GM19351 (cell line): Measurements from ENCODE around the gene PARN.

ENCODE experiments used
- ATAC-seq: cut with Tn5 transposase; IDR thresholded peaks from one replicate; pipeline ENCODE4 v1.9.1; 2021; ENCODE audit warnings: mild to moderate bottlenecking, moderate library complexity; ENCODE audit not compliant: unreplicated experiment

PARN gene

DNA sequence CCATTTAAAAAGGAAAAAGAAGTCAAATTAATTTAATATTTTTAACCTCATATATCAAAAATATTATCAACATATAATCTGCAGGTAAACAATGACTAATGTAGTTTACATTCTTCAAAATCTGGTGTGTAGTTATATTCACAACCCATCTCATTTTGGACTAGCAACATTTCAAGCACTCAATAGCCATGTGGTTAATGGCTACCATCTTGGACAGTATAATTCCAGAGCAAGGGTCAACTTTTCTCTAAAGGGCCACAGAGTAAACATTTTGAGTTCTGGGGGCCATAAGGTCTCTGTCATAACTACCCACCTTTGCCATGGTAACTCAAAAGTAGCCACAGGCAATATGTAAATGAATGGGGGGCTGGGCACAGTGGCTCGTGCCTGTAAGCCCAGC lies 153.9 kb downstream of the PARN start:
- no peak for ATAC-seq

DNA sequence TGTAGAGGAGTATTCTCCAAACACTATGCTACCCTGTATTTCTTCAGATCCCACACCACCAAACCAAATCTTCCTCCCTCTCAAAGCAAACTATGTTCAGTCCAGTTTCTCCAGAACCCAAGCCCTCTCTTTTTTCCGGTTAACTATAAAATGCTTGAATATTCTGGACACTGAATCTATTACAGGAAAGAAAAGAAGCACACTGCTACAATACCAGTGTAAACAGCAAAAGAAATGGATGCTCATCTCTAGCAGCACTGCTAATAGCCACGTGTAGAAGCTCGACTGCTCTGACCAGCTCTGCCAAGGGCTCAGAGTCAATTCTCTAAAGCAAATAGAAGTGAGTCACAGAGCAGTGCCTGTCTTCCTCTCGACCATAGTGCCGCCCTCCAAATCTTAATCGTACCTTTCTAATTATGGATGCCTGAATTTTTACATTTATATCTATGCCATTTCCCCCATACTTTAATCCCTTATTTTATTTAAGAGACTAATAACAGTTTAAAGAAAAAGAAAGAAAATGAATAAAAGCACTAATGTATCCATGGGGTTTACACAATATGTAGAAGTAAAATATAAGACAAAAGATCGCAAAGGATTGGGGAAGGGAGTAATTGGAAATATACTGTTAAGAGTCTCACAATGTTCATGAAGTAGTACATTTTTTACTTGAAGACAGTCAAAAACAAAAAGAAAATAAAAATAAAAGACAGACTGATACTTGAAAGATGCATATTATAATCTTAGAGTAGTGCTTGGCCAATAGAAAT lies 154.5 kb downstream of the PARN start:
- no peak for ATAC-seq

DNA sequence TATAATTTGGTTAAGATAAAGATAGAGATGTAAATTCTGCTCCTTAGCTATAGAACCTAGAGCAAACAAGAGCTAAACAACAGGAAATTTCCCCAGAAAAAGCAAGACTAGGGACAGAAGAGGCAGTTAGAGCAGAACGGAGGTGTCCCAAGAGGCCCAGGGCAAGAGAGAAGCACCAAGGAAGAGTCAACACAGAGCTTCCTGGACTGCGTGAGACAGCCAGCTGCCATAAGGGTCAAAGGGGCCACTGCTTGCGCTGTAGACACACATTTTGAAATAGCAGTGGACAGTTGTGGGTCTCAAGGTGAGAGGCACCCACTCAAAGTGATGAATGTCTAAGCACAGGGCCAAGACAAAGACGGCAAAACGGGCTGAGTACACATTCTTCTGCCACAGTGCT lies 156.6 kb downstream of the PARN start:
- ATAC-seq = no peak

DNA sequence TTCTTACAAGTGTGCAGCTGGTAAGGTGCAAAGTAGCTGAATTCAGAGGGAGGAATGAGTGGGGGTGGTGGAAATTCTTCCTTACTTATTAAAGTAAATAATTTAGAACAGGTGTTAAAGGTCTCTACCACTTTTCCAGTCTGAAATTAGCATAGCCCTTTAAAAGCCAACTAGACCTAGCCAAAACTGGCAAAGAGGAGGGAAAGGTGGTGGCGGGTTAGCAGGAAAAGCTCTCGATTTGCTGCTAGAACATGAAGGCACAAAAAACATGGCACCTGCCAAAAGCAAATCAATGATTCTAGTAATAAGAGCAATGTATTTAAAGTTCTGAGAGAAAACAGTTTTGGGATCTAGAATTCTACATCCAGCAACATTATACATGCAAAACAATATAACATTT lies 157.7 kb downstream of the PARN start:
- ATAC-seq = no peak

DNA sequence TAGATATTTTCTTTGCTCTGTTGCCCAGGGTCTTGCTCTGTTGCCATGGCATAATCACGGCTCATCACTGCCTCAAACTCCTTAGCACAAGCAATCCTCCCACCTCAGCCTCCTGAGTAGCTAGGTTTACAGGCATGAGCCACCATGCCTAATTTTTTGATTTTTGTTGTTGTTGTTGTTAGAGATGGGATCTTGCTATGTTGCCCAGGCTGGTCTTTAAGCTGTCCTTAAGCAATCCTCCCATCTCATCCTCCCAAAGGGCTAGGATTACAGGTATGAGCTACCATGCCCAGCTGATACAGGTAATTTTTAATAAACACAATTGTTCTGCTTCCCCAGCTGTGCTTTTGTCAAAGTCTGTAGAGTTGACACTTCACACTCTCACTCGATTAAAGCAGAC lies 159.3 kb downstream of the PARN start:
- no peak for ATAC-seq

DNA sequence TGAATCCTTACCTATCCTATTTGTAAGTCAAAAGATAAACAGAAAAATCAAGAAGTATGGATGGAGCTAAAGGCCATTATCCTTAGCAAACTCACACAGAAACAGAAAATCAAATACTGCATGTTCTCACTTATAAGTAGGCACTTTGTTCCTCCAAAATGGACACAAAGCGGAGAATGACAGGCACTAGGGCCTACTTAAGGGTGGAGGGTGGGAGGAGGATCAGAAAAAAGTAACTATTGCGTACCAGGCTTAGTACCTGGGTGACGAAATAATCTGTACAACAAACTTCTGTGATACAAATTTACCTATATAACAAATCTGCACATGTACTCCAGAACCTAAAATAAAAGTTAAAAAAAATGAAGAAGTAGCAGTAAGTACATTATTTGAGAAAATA lies 164.3 kb downstream of the PARN start:
- ATAC-seq = no peak

DNA sequence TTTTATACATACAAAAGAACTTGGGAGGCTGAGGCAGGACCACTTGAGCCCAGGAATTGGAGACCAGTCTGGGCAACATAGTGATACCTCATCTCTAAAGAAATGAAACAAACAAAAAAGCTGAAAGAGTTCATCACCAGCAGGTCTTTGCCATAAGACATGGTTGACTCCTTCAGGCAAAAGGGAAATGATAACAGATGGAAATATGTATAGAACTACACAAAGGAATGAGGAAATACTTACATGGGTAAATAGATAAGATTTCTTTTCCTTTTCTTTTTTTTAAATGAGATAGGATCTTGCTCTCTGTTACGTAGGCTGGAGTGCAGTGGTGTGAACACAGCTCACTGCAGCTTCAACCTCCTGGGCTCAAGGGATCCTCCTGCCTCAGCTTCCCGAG lies 165.3 kb downstream of the PARN start:
- no peak for ATAC-seq

DNA sequence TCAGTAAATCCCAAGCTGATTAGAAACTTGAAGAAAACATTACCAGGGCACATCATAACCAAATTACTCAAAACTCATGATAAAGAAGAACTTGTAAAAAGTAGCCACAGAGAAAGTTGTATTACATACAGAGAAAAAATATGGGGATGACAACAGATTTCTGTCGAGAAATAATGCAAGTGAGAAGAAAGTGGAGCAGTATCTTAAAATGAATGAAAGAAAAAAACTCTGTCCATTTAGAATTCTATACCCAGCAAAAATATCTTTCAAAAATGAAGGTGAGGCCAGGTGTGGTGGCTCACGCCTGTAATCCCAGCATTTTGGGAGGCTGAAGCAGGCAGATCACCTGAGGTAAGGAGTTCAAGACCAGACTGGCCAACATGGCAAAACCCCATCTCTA lies 165.9 kb downstream of the PARN start:
- ATAC-seq = no peak

DNA sequence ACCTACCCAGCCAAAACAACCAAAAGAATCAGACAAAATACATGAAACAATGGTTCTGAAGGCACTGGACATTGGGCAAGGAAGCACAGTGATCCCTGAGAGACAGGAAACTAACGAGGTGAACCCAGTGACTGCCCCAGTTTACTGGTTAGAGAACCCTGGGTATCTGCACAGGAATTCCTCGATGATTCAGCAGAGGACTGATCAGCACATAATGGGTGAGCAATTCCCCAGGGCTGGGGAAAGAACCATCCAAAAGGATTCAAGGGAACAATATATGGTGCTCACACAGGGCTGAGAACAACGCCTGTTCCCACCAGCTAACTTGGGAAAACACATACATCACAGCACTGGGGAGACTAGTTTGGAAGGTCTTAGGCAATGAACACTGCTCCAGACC lies 167.2 kb downstream of the PARN start:
- no peak for ATAC-seq

DNA sequence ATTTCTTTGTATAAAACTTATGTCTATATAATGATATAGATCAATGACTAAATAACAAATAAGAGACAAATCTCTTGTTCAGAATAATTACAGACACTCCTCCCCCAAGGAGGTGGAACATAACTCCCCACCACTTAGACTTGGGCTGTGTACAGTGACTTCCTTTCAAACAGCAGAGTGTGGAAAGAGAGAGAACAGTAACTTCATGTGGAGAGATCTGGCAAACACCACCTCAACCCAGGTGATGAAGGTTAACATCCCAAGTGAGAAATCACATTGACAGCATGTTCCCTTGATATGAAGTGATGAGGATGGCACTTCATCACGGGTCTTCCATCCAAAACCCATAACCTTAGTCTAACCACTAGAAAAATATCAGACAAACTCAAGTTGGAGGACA lies 169.3 kb downstream of the PARN start:
- ATAC-seq = no peak

DNA sequence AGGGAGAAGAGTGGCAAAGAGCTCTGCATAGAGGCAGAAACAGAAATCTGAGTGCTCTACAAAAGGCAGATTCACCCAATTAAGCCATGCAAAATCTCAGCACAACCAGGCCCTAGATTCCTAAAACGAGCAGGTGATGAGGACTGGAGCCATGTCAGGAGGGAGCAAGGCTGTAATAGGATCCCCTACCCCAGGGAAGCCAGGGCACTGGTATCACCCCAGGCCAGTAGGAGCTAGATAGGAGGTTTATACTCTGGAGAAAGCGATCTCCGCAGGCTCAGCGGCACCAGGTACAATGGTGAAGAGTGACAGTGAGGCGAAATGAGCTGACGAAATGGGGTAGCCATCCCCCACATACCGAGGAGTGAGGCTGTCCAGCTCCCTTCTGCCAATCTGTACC lies 171.5 kb downstream of the PARN start:
- no peak for ATAC-seq

DNA sequence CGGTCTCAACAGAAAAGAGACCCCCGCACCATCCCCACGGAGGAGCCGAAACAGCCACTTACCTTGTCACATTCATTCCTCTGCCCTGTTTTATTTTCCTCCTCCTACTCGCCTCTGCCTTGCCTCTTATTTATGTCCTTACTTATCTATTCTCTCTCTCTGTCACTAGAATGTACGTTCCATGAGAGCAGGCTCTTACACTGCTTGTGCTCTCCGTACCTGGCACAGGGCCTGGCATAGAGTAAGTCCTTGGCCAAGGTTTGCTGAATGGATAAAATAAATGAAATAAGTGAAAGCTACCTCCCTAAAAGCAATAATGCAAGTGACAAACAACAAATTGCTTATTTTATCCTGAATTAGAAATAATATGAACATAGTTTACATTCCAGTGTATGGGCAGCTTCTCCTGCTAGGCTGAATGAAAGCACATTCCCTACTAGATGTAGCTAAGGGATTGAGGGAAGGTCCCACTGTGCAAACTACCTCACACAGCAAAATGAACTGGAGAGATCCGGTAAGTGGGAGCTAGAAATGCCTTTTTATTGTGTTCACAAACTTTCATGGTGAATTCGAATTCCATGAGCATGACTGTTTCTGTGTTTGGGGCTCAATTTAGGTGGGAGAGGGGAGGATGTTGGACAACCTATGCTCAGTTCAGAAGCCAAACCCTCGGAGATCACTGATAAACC lies 173.1 kb downstream of the PARN start:
- no peak for ATAC-seq

DNA sequence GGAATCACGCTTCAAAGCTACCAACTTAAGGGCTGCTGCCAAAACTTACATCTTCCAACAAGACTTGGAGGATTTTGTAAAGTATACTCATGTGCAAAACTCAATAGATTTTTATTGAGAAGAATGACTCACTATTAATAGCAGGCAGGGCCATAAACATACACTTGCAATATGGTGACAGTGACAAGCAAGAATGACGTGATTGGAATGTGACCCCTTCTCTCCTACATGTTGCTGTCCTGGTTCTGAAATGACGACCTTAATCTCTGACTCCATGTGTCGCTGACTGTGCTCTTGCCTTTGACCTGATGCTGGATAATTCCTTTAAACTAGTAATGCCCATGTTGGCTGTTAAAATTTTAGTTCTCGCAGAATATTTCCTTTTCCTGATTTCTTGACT lies 174.5 kb downstream of the PARN start:
- no peak for ATAC-seq

DNA sequence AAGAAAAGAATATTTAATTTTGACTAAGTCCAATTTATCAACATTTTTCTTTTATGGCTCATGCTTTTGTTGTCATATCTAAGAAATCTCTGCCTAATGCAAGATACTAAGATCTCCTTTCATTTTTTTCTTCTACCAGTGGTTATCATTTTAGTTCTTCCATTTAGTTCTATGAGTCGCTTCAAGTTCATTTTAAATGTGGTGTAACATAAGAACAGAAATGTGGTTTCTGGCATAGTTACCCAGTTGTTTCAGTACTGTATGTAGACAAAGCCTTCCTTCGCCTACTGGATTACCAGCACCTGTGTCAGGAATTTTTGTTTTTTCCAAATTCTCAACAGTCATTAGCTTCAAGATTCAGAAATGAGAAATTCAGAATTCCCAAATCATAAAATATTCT lies 175.7 kb downstream of the PARN start:
- no peak for ATAC-seq

DNA sequence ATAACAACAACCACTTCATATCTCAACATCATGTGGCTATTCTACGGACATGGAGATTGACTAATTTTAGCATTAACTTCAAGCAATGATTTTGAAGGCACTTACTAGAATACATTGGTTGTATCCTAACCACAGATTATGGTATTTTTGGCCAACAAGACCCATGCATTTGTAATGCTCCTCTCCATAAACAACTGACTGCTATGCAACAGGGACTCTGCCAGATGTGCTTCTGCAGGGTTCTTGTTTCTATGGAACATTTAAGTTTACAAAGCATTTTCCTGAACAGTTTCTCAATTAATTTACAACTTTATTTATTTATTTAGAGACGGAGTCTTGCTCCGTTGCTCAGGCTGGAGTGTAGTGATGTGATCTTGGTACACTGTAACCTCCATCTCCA lies 178.0 kb downstream of the PARN start:
- ATAC-seq = no peak

DNA sequence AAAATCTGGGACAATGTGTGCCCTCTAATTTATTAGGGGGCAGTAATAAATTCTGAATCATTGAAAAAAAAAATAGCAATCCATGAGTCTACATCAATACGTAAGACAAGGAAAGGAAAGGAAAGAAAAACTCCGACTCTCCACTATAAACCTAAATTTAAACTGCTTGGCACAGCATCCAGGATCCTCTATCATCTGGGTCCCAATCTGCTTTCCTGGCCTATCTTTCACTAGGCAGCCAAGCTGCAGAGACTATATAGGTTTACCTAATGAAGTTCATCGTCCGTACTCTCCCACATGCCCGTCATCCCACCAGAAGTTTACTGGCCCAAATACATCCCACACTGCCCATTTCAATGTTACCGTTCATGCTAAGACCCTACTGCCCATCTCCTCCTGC lies 179.2 kb downstream of the PARN start:
- ATAC-seq = no peak

DNA sequence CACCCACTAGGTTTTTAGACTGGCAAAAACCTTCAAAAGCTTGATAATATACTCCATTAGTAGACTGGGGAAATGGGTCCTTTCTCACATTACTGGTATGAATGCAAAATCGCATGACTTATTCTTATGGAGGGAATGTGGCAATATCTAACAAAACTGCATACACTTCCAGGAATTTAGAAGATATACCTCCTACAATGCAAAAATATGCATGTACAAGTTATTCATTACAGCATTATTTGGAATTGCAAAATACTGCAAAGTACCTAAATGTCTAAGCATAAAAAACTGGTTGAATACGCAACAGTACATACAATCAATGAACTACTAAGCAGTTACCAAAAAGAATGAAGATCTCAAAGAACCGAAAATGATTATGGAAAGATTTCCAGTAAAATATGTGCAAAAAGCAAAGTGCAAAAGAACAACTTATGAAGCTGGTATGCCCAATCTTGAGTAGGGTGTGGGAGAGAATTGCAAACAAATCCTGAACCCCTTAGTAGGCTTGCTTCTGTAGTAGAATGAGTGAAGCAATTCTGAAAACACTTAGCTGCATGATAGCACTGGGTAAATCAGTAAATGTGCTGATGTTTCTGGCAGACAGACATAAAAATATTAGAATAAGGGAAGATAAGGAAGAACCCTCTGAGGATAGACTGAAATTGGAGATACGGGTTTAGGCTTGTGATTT lies 180.1 kb downstream of the PARN start:
- no peak for ATAC-seq

DNA sequence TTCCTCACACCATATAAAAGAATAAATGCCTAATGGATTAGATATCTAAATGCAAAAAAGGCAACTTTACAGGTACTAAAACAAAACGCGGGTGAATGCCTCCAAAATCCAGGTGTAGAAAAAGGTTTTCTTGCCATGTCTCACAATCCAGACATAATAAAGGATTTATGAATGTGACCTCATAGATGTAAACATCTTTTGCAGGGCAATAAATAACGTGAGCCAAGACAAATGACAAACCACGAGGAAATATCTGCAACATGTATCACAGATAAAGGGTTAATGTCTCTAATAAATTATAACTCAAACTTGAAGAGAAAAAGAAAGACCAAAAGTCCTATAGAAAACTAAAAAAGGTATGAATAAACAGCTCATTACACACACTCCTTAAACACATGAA lies 180.7 kb downstream of the PARN start:
- no peak for ATAC-seq

DNA sequence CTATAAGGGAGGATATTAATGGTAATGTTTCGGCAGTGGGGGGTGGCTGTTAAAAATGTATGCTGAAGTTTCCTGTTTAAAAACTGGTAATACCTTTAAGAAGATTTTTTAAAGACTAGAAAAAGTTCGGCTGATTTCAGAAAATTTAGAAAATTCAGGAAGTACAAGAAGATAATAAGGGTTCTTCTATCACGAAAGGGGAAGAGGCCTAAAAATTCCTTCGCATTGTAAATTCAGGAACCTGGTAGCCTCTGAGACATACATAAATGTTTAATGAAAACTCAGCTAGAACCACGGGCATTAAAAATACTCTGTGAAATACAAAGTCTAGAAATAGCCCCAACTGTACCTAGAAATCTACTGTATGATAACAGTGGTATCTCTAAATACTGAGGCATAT lies 181.2 kb downstream of the PARN start:
- ATAC-seq = no peak

DNA sequence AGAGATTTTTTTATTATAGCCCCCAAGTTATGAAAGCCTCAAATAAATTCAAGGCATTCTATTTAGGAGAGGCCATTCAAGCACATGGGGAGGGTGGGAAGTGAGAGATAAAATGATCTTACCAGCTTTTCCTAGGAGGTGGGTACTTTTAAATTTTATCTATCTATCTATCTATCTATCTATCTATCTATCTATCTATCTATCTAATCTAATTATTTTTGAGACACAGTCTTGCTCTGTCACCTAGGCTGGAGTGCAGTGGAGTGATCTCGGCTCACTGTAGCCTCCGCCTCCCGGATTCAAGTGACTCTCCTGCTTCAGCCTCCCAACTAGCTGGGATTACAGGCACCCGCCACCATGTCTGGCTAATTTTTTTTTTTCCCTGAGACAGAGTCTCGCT lies 182.3 kb downstream of the PARN start:
- ATAC-seq = no peak

DNA sequence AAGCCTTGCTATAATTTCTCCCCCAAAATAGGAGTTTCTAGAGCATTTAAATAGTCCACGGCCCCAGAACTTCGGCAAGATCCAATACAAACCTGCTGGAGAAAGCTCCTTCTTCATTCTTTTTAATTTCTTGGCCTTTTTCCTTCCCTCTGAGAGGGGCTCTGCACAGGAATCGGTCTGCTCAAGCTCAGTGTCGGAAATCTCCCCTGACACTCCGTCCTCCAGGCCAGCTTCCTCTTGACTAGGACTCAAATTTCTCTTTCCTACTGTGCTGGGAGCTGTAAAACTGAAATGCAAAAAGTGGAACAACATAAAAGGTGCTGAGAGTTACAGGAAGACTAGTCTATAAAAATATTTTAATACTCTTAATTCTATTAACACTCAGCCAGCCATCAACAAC lies 183.3 kb downstream of the PARN start:
- ATAC-seq = no peak
